Neural progenitor cell (in vitro differentiated cells): ENCODE results near the gene FOXA1. TPM values are rescaled to one million over a fixed set of nuclear protein-coding genes. Genes with fewer than 3 reads are reported as not detected.

Experiments
- DNase-seq: peaks from one replicate; pipeline ENCODE4 v3.0.0-alpha.2; 2016; ENCODE audit warnings: low spot score
- H2AFZ ChIP-seq: fragments of 200-600 bp; sonication (generic); replicated peaks from 2 replicates; pipeline ENCODE4 v1.6.1; 2016; ENCODE audit warnings: antibody characterized with exemption
- H3F3A ChIP-seq: fragments of 200-600 bp; sonication (generic); 2 replicates; pipeline ENCODE4 v1.6.1; 2016; ENCODE audit warnings: antibody characterized with exemption, low read depth
- H3K27ac ChIP-seq: fragments of 200-600 bp; sonication (generic); 2 replicates; pipeline ENCODE4 v1.5.1; 2016; ENCODE audit warnings: mild to moderate bottlenecking
- H3K27me3 ChIP-seq: fragments of 200-600 bp; sonication (generic); 2 replicates; pipeline ENCODE4 v1.6.1; 2016; ENCODE audit warnings: mild to moderate bottlenecking, moderate library complexity
- H3K36me3 ChIP-seq: fragments of 200-600 bp; sonication (generic); 2 replicates; pipeline ENCODE4 v1.5.1; 2016
- H3K4me1 ChIP-seq: fragments of 200-600 bp; sonication (generic); 2 replicates; pipeline ENCODE4 v1.6.1; 2016; ENCODE audit warnings: mixed run types
- H3K4me2 ChIP-seq: fragments of 200-600 bp; sonication (generic); 2 replicates; pipeline ENCODE4 v1.6.1; 2016
- H3K4me3 ChIP-seq: fragments of 200-600 bp; sonication (generic); 2 replicates; pipeline ENCODE4 v1.5.1; 2016
- H3K79me2 ChIP-seq: fragments of 200-600 bp; sonication (generic); 2 replicates; pipeline ENCODE4 v1.6.1; 2016; ENCODE audit warnings: low read depth
- H3K9ac ChIP-seq: fragments of 200-600 bp; sonication (generic); 2 replicates; pipeline ENCODE4 v1.6.1; 2016
- H3K9me3 ChIP-seq: fragments of 200-600 bp; sonication (generic); 2 replicates; pipeline ENCODE4 v1.5.1; 2016; ENCODE audit warnings: low read depth
- H4K20me1 ChIP-seq: fragments of 200-600 bp; sonication (generic); 2 replicates; pipeline ENCODE4 v1.6.1; 2016; ENCODE audit warnings: low read depth
- H3K27ac Mint-ChIP-seq: 3 replicates; pipeline ENCODE4 v1.8.0; 2021; ENCODE audit warnings: mixed read lengths
- H3K27me3 Mint-ChIP-seq: 2 replicates; pipeline ENCODE4 v1.8.0; 2022; ENCODE audit warnings: low read depth, mild to moderate bottlenecking, inconsistent platforms, moderate library complexity, mixed read lengths; ENCODE audit not compliant: insufficient read depth
- H3K36me3 Mint-ChIP-seq: 3 replicates; pipeline ENCODE4 v1.8.0; 2021; ENCODE audit warnings: mixed read lengths
- H3K4me1 Mint-ChIP-seq: 3 replicates; pipeline ENCODE4 v1.8.0; 2021; ENCODE audit warnings: mixed read lengths
- H3K4me3 Mint-ChIP-seq: 3 replicates; pipeline ENCODE4 v1.8.0; 2021; ENCODE audit warnings: mild to moderate bottlenecking, moderate library complexity, mixed read lengths
- H3K9me3 Mint-ChIP-seq: 3 replicates; pipeline ENCODE4 v1.8.0; 2020; ENCODE audit warnings: mixed read lengths
- CTCF ChIP-seq: fragments of 200-600 bp; sonication (generic); IDR thresholded peaks from 2 replicates; pipeline ENCODE4 v1.5.1; 2017; ENCODE audit warnings: antibody characterized with exemption, mild to moderate bottlenecking
- EZH2 ChIP-seq: fragments of 200-600 bp; sonication (generic); IDR thresholded peaks from 2 replicates; pipeline ENCODE4 v1.6.1; 2017; ENCODE audit warnings: antibody characterized with exemption, mild to moderate bottlenecking, moderate library complexity
- EZH2phosphoT487 ChIP-seq: fragments of 200-600 bp; sonication (generic); IDR thresholded peaks from 2 replicates; pipeline ENCODE4 v1.6.1; 2017; ENCODE audit warnings: antibody characterized with exemption
- total RNA-seq: library from RNA; depleted of rRNA; stranded (reverse); fragments of >200 nt; gene quantifications from 2 replicates; pipeline ENCODE4 v1.2.3, GENCODE V29; 2015; ENCODE audit warnings: low replicate concordance

Gene FOXA1
- total RNA-seq, 1 donor from 2014 or later, result 0.06 TPM

GRCh38 chr14:37579274-37579673, 15.8 kb downstream of the FOXA1 start:
- Histone ChIP-seq H3K4me3 (no peak overlapping the region), H3K9ac (no peak overlapping the region), H3K79me2 (no peaks in the 10 kb centered on the region), H2AFZ (no peak overlapping the region), H3K27me3 (peaks cover 100% of the 10 kb centered on the region), H3K27ac (no peak overlapping the region), H3K4me1 (peaks cover 10% of the 10 kb centered on the region), H3K9me3 (no peaks in the 10 kb centered on the region), H4K20me1 (peaks cover 46% of the 10 kb centered on the region), H3F3A (peaks cover 9% of the 10 kb centered on the region), H3K36me3 (no peaks in the 10 kb centered on the region), H3K4me2 (peak overlapping the region; percentile 48)
- peaks cover 27% of the 10 kb centered on the region for H3K4me1 Mint-ChIP-seq
- no peak overlapping the region for H3K4me3 Mint-ChIP-seq
- peaks cover 36% of the 10 kb centered on the region for H3K27me3 Mint-ChIP-seq
- H3K9me3 Mint-ChIP-seq, result peaks cover 2% of the 10 kb centered on the region
- no peak overlapping the region for H3K27ac Mint-ChIP-seq
- TF ChIP-seq EZH2phosphoT487, result no peak
- no peak for TF ChIP-seq EZH2
- TF ChIP-seq CTCF, result no peak
- DNase-seq, result peak; percentile 82
- no peaks in the 10 kb centered on the region for H3K36me3 Mint-ChIP-seq

- no peaks in the 10 kb centered on the region for H3F3A ChIP-seq
- H3K36me3 Mint-ChIP-seq, result no peaks in the 10 kb centered on the region
- H3K4me3 ChIP-seq, result no peak overlapping the region
- peaks cover 18% of the 10 kb centered on the region for H3K27me3 Mint-ChIP-seq
- no peaks in the 10 kb centered on the region for H3K36me3 ChIP-seq
- peaks cover 5% of the 10 kb centered on the region for H3K4me1 Mint-ChIP-seq
- no peak for TF ChIP-seq CTCF
- no peak for TF ChIP-seq EZH2phosphoT487
- TF ChIP-seq EZH2, result no peak
- H3K79me2 ChIP-seq, result no peaks in the 10 kb centered on the region
- no peak overlapping the region for H3K27ac ChIP-seq
- peaks cover 4% of the 10 kb centered on the region for H3K9me3 Mint-ChIP-seq
- H3K27me3 ChIP-seq, result peaks cover 61% of the 10 kb centered on the region
- no peaks in the 10 kb centered on the region for H3K9me3 ChIP-seq
- DNase-seq, result no peak
- H3K4me2 ChIP-seq, result no peak overlapping the region
- H3K27ac Mint-ChIP-seq, result no peak overlapping the region
- H3K4me3 Mint-ChIP-seq, result no peak overlapping the region
- H4K20me1 ChIP-seq, result peaks cover under 1% of the 10 kb centered on the region
- no peak overlapping the region for H3K9ac ChIP-seq
- no peak overlapping the region for H2AFZ ChIP-seq
- H3K4me1 ChIP-seq, result peaks cover 8% of the 10 kb centered on the region
Measured at GRCh38 chr14:37573356-37573755, 21.7 kb downstream of the FOXA1 start.

- Histone ChIP-seq H3K9ac (no peak overlapping the region), H3K4me2 (no peak overlapping the region), H3K4me3 (no peak overlapping the region), H3K27me3 (peaks cover 42% of the 10 kb centered on the region), H2AFZ (no peak overlapping the region), H3K79me2 (no peaks in the 10 kb centered on the region), H3K27ac (no peak overlapping the region), H3F3A (peaks cover 14% of the 10 kb centered on the region), H3K4me1 (peaks cover 25% of the 10 kb centered on the region), H4K20me1 (no peaks in the 10 kb centered on the region), H3K9me3 (no peaks in the 10 kb centered on the region), H3K36me3 (no peaks in the 10 kb centered on the region)
- TF ChIP-seq EZH2phosphoT487, result no peak
- Mint-ChIP-seq H3K27ac (no peak overlapping the region), H3K36me3 (no peaks in the 10 kb centered on the region), H3K4me1 (no peaks in the 10 kb centered on the region), H3K27me3 (peaks cover 8% of the 10 kb centered on the region), H3K9me3 (peaks cover 4% of the 10 kb centered on the region), H3K4me3 (no peak overlapping the region)
- DNase-seq, result no peak
Measured at GRCh38 chr14:37571391-37571790, 23.7 kb downstream of the FOXA1 start.

- Histone ChIP-seq H3K4me2 (no peak overlapping the region), H4K20me1 (no peaks in the 10 kb centered on the region), H3K27ac (no peak overlapping the region), H2AFZ (no peak overlapping the region), H3K4me3 (no peak overlapping the region), H3F3A (peaks cover 22% of the 10 kb centered on the region), H3K9me3 (no peaks in the 10 kb centered on the region), H3K36me3 (no peaks in the 10 kb centered on the region), H3K79me2 (no peaks in the 10 kb centered on the region), H3K27me3 (peaks cover 25% of the 10 kb centered on the region), H3K9ac (no peak overlapping the region), H3K4me1 (peaks cover 25% of the 10 kb centered on the region)
- peak; percentile 21 for DNase-seq
- Mint-ChIP-seq H3K4me3 (no peak overlapping the region), H3K9me3 (peaks cover 4% of the 10 kb centered on the region), H3K4me1 (no peaks in the 10 kb centered on the region), H3K36me3 (no peaks in the 10 kb centered on the region), H3K27me3 (peaks cover 4% of the 10 kb centered on the region), H3K27ac (no peak overlapping the region)
- TF ChIP-seq EZH2 (no peak), EZH2phosphoT487 (no peak), CTCF (no peak)
Measured at GRCh38 chr14:37569729-37570128, 25.3 kb downstream of the FOXA1 start.
